GM18507 (cell line): ENCODE measurements around the gene KLHL26.
"Not testable (repeated sequence)": the region's sequence is repeated elsewhere in the genome, so short reads cannot be mapped to it uniquely, and the experiment has no call there.

Experiments used
- DNase-seq: peaks from one replicate; pipeline ENCODE4 v3.0.0; 2011; ENCODE audit warnings: low read depth; ENCODE audit not compliant: insufficient read length; ENCODE audit errors: extremely low spot score
- FAIRE-seq: peaks from 2 replicates; lab custom pipeline; 2011; peaks lifted over from hg19 to GRCh38; lab: Jason Lieb, UNC

The KLHL26 gene, protein sequence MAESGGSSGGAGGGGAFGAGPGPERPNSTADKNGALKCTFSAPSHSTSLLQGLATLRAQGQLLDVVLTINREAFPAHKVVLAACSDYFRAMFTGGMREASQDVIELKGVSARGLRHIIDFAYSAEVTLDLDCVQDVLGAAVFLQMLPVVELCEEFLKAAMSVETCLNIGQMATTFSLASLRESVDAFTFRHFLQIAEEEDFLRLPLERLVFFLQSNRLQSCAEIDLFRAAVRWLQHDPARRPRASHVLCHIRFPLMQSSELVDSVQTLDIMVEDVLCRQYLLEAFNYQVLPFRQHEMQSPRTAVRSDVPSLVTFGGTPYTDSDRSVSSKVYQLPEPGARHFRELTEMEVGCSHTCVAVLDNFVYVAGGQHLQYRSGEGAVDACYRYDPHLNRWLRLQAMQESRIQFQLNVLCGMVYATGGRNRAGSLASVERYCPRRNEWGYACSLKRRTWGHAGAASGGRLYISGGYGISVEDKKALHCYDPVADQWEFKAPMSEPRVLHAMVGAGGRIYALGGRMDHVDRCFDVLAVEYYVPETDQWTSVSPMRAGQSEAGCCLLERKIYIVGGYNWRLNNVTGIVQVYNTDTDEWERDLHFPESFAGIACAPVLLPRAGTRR

GRCh38 chr19:18636969-18637629, at the start of gene KLHL26:
TSS of gene KLHL26 (plus strand) at chr19:18637028. CDS start at chr19:18637055, 27 bp downstream.
- no peak for DNase-seq
- no peak for FAIRE-seq

DNA sequence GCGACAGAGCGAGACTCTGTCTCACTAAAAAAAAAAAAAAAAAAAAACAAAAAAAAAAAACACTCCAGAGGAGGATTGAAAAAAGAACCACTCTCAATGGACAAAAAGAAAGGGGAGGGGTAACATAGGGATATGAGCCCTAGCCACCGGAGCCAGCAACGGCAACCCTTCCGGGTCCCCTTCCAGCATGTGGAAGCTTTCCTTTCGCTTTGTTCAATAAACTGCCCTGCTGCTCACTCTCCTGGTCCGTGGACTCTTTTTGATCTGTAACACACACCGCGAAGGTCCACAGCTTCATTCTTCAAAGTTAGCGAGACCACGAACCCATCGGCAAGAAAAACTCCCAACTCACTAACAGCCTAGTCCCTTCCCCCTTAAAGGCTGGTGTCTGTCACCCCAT, 49.3 kb upstream of the KLHL26 start:
- no peak for DNase-seq
- FAIRE-seq, result no peak

GRCh38 chr19:18587962-18588610, 48.7 kb upstream of the KLHL26 start:
- no peak for FAIRE-seq

DNA sequence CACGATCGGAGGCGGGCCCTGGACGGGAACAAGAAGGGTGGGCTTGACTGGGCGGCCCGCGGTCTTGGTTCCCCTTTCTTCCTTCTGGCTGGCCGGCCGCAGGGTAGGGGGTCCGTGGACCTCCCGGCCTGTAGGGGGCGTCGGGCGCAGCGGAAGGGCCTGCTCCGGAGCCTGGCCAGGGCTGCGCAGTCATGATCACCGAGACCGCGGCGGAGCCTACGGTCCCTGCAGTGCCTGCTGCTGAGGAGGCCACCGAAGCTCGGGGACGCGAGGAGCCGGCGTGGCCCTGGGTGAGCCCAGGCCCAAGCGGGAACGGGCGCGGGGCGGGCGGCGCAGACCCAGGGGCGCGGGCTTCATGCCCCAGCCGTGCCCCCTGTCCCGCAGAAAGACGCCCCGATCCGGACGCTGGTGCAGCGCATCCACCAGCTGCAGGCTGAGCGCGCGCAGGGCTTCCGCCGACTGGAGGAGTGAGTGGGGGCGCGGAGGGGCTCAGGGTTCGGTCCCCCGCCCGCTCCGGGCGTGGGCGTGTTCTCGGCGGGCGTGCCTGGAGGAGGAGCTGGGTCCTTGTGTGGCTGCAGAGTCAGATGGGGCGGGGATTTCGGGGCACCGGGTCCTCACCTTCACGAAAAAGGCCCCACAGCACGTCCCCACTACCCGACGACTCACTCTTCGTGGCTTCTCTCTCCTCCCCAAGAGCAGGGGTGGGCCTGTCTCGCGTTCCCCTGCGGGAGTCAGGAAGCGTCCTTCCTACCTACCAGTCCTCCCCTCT, 48.0 kb upstream of the KLHL26 start, which contains the start of gene REX1BD:
TSS of gene REX1BD (plus strand) at position 188 of the 769 bp plus-strand sequence. CDS start at position 192, 4 bp downstream.
- FAIRE-seq (peak; percentile 78), DNase-seq (peak; percentile 73)

More at GRCh38 chr19:18587962-18588610, 48.7 kb upstream of the KLHL26 start:
- no peak for DNase-seq

- FAIRE-seq (peak; percentile 54), DNase-seq (no peak)
Observed at GRCh38 chr19:18589380-18590272, 47.2 kb upstream of the KLHL26 start.

DNA sequence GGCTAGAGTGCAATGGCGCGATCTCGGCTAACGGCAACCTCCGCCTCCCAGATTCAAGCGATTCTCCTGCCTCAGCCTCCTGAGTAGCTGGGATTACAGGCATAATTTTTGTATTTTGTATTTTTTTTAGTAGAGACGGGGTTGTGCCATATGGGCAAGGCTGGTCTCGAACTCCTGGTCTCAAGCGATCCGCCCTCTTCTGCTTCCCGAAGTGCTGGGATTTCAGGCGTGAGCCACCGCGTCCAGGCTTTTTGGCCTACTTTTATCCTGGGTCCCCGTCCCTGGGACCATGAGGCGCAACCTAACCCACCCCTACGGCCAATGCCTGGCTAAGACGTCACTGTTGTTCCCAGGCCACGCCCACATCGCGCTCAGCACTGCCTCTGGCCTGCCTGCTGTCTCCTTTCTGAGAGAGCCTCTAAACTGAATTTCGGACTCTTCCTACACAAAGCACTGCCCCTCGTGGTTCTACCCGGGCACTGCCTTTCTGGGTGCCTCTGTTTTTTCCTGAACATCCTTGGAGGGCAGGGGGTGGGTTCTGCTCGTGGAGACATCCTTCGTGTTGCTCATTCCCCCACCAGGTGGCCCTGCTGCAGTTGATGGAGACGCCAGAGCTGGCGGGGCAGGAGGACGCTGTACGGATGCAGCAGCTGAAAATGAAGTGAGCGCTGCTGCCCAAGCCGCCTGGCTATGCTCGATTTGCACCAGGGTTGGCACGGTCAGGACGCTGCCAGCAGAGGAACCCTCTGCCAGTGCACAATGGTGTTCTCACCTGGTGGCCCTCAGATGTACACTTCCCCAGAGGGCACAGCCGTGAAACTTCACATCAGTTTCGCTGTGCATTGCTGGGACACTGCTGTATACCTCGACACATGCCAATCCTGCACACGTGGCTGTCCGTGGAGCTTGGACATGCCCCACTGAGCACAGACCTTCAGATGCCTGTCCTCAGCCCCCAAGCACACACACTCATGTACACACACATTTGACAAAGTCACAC, 46.3 kb upstream of the KLHL26 start:
- no peak for FAIRE-seq
- no peak for DNase-seq

DNA sequence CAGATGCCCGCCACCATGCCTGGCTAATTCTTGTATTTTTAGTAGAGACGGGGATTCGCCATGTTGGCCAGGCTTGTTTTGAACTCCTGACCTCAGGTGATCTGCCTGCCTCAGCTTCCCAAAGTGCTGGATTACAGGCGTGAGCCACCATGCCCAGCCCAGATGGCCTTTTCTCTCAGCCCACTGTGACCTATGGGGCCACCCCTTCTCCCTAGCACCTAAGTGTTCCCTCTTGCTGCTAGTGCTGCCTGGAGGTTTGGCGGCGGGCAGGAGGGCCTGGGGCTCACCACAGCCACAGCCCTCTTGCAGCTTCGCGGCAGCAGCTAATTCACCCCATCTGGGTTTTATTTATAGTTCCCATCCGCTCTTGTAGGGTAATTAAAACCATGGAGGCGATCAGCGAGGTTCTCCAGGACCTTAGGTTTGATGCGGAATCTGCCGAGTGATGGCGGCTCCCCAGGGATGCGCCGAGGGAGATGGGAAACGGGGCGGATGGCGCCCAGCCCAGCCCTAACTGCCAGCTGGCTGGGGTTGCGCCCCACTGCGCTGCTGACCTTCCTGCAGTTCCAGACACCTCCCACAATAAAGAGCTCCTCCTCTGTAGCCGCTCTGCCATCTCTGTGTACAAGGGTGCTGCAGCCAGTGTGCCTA, 45.0 kb upstream of the KLHL26 start:
- DNase-seq (no peak), FAIRE-seq (no peak)

DNA sequence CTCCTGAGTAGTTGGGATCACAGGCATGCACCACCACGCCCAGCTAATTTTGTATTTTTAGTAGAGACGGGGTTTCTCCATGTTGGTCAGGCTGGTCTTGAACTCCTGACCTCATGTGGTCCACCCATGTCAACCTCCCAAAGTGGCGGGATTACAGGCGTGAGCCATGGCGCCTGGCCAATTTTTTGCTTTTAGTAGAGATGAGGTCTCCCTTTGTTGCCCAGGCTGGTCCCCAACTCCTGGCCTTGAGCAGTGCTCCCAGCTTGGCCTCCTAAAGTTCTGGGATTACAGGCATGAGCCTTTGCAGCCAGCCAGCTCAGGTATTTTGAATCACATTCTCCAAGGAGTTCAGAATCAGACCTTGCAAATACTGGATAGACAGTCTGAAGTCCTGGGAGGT, 44.1 kb upstream of the KLHL26 start:
- not testable (repeated sequence) for DNase-seq, FAIRE-seq

GRCh38 chr19:18593367-18594095, 43.3 kb upstream of the KLHL26 start:
- DNase-seq, result no peak
- FAIRE-seq, result no peak

DNA sequence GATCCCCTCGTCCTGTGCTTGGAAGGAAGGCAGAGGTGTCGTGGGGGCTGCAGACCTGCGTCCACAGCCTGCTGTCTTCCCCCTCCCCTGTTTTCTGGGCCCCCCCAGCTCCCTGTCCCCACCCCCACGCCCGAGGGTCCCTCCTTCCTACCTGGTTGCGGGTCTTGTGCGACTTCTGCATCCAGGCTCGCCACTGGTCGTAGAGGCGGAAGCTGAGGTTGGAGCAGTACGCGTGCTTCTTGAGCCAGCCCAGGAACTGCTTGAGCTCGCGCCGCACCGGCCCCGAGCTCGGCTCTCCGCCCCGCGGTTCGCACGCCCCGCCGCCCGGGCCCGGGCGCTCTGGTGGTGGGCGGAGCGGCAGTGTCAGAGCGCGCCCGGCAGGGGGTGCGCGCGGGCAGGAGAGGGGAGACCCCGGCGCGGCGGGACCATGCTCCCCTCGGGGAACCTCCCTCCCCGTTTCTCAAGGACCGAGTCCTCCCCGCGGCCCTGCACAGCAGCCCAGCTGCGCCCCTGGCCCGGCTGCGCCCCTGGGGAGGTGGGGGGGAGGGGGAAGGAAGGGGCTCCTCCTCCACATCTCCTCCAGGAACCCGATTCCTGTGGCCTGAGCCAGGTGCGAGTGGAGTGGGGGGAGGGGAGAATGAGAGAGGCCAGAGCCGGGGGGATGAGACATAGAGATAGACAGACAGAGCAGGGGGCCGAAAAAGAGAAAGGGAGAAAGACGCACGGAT, 42.6 kb upstream of the KLHL26 start:
- FAIRE-seq, result peak; percentile 71

DNA sequence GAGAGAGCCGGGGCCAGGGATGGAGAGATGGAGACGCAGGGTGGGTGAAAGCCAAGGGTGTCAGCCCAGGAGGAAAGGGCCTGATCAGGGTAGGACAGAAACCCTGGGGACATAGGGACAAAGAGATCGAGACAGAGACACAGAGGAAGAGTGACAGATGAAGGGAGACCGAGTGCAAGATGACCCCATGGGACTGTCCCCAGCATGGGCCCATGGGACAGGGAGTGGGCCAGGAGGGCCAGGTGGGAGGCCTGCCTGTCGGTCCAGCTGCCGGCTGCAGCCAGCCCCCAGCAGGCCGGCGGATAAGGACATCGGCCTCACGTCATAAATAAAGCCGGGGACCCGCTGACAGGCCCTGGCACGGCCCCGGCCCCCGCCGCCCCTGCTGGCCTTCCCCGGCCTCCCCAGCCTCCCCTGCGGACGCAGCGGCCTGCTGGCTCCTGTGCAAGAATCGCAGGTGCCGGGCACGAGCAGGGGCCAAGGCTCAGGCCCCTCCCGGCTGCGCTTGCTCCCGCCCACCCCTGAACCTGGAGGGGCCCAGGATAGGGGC, 41.9 kb upstream of the KLHL26 start:
- no peak for FAIRE-seq

More for the DNA sequence above, 42.6 kb upstream of the KLHL26 start:
- DNase-seq, result peak; percentile 86

DNA sequence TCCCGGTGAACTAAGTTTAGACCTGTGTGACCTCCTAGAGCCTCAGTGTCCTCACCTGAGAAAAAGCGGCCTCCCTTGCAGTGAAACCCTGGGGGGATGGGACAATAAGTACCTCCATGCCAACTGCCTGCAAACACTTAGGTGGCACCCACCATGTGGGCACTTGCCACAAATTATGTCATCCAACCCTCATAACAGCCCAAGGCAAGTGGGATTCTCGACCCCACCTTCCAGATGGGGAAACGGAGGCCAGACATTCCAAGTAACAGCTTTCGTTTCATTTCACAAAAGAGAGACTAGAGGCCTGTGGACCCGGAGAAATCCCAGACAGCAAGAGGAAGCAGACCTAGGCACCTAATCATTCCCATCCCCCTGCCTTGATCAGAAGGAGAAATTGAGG, 41.4 kb upstream of the KLHL26 start:
- FAIRE-seq, result no peak
- DNase-seq, result no peak

More for the DNA sequence above, 41.9 kb upstream of the KLHL26 start:
- no peak for DNase-seq

- no peak for DNase-seq
- FAIRE-seq, result no peak
Observed at GRCh38 chr19:18596752-18597157, 40.1 kb upstream of the KLHL26 start.

DNA sequence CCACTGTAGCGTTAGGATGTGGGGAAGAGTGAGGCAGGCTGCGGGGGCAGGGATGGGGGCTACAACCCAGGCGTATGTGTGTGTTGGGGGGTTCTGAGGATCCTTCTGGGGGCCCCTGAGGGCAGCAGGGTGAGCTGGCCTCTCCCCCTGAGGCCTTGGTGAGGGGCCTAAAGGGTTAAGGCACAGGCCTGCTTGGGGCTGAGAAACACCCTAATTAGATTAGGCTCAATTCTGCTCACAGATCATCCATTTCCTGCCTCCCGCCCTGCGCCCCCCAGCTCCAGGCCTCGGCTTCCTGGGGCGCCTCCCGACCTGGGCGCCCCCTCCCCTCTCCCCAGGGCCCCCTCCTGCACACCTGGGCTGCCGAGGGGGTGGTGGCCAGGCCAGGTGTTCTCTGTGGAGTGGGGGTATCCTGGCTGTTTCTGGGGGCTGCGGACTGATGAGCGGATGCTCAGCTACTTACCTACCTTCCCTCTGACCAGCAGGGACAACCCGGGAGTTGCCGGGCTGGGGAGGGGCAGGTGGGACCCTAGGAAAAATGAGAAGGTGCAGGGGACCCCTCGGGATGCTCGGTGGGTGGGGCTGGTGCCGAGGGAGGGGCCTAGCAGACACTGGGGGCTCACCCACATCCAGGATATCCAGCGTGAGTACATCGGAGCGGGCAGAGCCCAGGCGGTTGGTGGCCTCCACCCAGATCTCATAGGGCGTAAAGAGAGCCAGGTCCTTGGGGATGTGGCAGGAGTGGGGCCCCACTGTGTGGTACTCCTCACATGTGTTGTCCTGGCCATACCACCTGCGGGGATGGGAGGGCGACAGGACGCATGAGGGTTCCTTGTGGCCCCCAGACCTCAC, 38.8 kb upstream of the KLHL26 start:
- FAIRE-seq (no peak), DNase-seq (no peak)
